ENCODE data around the gene GPR171.
A peak's percentile ranks its signal among the peaks of the same experiment; 100 is the strongest.

GPR171 gene

GRCh38 chr3:151182349-151183079 lies 20.5 kb downstream of the GPR171 start:
- TF ChIP-seq CTCF (IDR thresholded peaks at IDR 0.05) = no peak

GRCh38 chr3:151178208-151178845 lies 24.7 kb downstream of the GPR171 start:
- TF ChIP-seq CTCF (IDR thresholded peaks at IDR 0.05) = no peak

- TF ChIP-seq CTCF (IDR thresholded peaks at IDR 0.05) = no peak
Measured at GRCh38 chr3:151175952-151176351, 27.1 kb downstream of the GPR171 start.

GRCh38 chr3:151174351-151174750 lies 28.7 kb downstream of the GPR171 start:
- TF ChIP-seq CTCF (IDR thresholded peaks at IDR 0.05) = no peak

GRCh38 chr3:151171145-151171757 lies 31.8 kb downstream of the GPR171 start:
- no peak for TF ChIP-seq CTCF (IDR thresholded peaks at IDR 0.05)

GRCh38 chr3:151169262-151169947 lies 33.6 kb downstream of the GPR171 start:
- TF ChIP-seq CTCF (IDR thresholded peaks at IDR 0.05) = no peak

- TF ChIP-seq CTCF (IDR thresholded peaks at IDR 0.05) = peak; percentile 92
Measured at GRCh38 chr3:151168269-151169094, 34.5 kb downstream of the GPR171 start.

Data from LNCAP (cell line).